ENCODE measurements around the gene POLR1D. TPM values are rescaled to one million over a fixed set of nuclear protein-coding genes. Genes with fewer than 3 reads are reported as not detected.
"Not testable (repeated sequence)": the region's sequence is repeated elsewhere in the genome, so short reads cannot be mapped to it uniquely, and the experiment has no call there.

The POLR1D gene
- total RNA-seq, 1 donor from 2014 or later: 85.1 TPM

- H3K27me3 Mint-ChIP-seq (ENCODE audit: unreplicated experiment): peaks cover 2% of the 10 kb centered on the region
- H3K4me3 Mint-ChIP-seq (ENCODE audit: unreplicated experiment): no peak overlapping the region
- no peak overlapping the region for H3K27ac Mint-ChIP-seq (ENCODE audit: unreplicated experiment)
- H3K9me3 Mint-ChIP-seq (ENCODE audit: unreplicated experiment): peaks cover 3% of the 10 kb centered on the region
- TF ChIP-seq CTCF (IDR thresholded peaks at IDR 0.05; ENCODE audit: partially characterized antibody, unreplicated experiment): no peak
- H3K4me1 Mint-ChIP-seq (ENCODE audit: low read depth, unreplicated experiment): peaks cover 4% of the 10 kb centered on the region
- DNase-seq: no peak
- H3K36me3 Mint-ChIP-seq (ENCODE audit: unreplicated experiment): no peaks in the 10 kb centered on the region
Observed at GRCh38 chr13:27625839-27626238, 4.1 kb downstream of the POLR1D start.

GRCh38 chr13:27627380-27627779 is 5.7 kb downstream of the POLR1D start:
- Mint-ChIP-seq H3K27ac (ENCODE audit: unreplicated experiment) (no peak overlapping the region), H3K27me3 (ENCODE audit: unreplicated experiment) (no peaks in the 10 kb centered on the region), H3K9me3 (ENCODE audit: unreplicated experiment) (peaks cover under 1% of the 10 kb centered on the region), H3K36me3 (ENCODE audit: unreplicated experiment) (no peaks in the 10 kb centered on the region), H3K4me1 (ENCODE audit: low read depth, unreplicated experiment) (peaks cover 2% of the 10 kb centered on the region), H3K4me3 (ENCODE audit: unreplicated experiment) (no peak overlapping the region)
- TF ChIP-seq CTCF (IDR thresholded peaks at IDR 0.05; ENCODE audit: partially characterized antibody, unreplicated experiment): no peak
- DNase-seq: no peak

- TF ChIP-seq CTCF (IDR thresholded peaks at IDR 0.05; ENCODE audit: partially characterized antibody, unreplicated experiment): no peak
- H3K4me1 Mint-ChIP-seq (ENCODE audit: low read depth, unreplicated experiment): no peaks in the 10 kb centered on the region
- no peak overlapping the region for H3K4me3 Mint-ChIP-seq (ENCODE audit: unreplicated experiment)
- no peak overlapping the region for H3K27ac Mint-ChIP-seq (ENCODE audit: unreplicated experiment)
- no peaks in the 10 kb centered on the region for H3K9me3 Mint-ChIP-seq (ENCODE audit: unreplicated experiment)
- H3K27me3 Mint-ChIP-seq (ENCODE audit: unreplicated experiment): no peaks in the 10 kb centered on the region
- no peaks in the 10 kb centered on the region for H3K36me3 Mint-ChIP-seq (ENCODE audit: unreplicated experiment)
- DNase-seq: no peak
Observed at GRCh38 chr13:27628081-27628480, 6.4 kb downstream of the POLR1D start.

GRCh38 chr13:27628766-27629165 is 7.1 kb downstream of the POLR1D start:
- not testable (repeated sequence) for H3K4me1 Mint-ChIP-seq (ENCODE audit: low read depth, unreplicated experiment); DNase-seq; H3K4me3 Mint-ChIP-seq (ENCODE audit: unreplicated experiment); H3K36me3 Mint-ChIP-seq (ENCODE audit: unreplicated experiment); H3K27ac Mint-ChIP-seq (ENCODE audit: unreplicated experiment); H3K9me3 Mint-ChIP-seq (ENCODE audit: unreplicated experiment); H3K27me3 Mint-ChIP-seq (ENCODE audit: unreplicated experiment)

- Mint-ChIP-seq H3K27me3 (ENCODE audit: unreplicated experiment) (no peaks in the 10 kb centered on the region), H3K9me3 (ENCODE audit: unreplicated experiment) (no peaks in the 10 kb centered on the region), H3K27ac (ENCODE audit: unreplicated experiment) (no peak overlapping the region), H3K4me1 (ENCODE audit: low read depth, unreplicated experiment) (no peaks in the 10 kb centered on the region), H3K36me3 (ENCODE audit: unreplicated experiment) (no peaks in the 10 kb centered on the region), H3K4me3 (ENCODE audit: unreplicated experiment) (no peak overlapping the region)
- DNase-seq: no peak
- no peak for TF ChIP-seq CTCF (IDR thresholded peaks at IDR 0.05; ENCODE audit: partially characterized antibody, unreplicated experiment)
Observed at GRCh38 chr13:27631156-27631555, 9.5 kb downstream of the POLR1D start.

GRCh38 chr13:27631665-27632064 is 10.0 kb downstream of the POLR1D start:
- no peak for DNase-seq
- H3K36me3 Mint-ChIP-seq (ENCODE audit: unreplicated experiment): no peaks in the 10 kb centered on the region
- H3K9me3 Mint-ChIP-seq (ENCODE audit: unreplicated experiment): no peaks in the 10 kb centered on the region
- H3K4me1 Mint-ChIP-seq (ENCODE audit: low read depth, unreplicated experiment): peaks cover 4% of the 10 kb centered on the region
- no peak for TF ChIP-seq CTCF (IDR thresholded peaks at IDR 0.05; ENCODE audit: partially characterized antibody, unreplicated experiment)
- no peak overlapping the region for H3K4me3 Mint-ChIP-seq (ENCODE audit: unreplicated experiment)
- H3K27ac Mint-ChIP-seq (ENCODE audit: unreplicated experiment): no peak overlapping the region
- no peaks in the 10 kb centered on the region for H3K27me3 Mint-ChIP-seq (ENCODE audit: unreplicated experiment)
